Measurements from ENCODE around the gene VTCN1.

DNA sequence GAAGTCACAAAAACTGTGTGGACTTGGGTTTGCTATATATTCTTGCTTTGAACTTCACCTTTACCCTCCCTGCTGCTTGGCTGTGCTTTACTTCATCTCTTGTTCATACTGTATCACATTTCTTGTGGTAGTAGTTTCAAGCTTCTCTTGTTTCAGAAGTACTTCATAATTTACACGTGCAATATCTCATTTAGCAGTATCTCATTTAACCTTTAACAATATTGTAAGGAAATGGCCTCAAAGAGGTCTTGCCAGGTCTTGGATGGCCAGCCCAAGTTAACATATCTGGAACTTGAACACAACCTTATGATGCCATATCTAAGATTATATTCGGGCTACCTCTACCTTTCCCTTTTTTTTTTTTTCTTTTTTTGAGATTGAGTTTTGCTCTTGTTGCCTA, 87.5 kb downstream of the VTCN1 start:
- TF ChIP-seq, protein P1, sequence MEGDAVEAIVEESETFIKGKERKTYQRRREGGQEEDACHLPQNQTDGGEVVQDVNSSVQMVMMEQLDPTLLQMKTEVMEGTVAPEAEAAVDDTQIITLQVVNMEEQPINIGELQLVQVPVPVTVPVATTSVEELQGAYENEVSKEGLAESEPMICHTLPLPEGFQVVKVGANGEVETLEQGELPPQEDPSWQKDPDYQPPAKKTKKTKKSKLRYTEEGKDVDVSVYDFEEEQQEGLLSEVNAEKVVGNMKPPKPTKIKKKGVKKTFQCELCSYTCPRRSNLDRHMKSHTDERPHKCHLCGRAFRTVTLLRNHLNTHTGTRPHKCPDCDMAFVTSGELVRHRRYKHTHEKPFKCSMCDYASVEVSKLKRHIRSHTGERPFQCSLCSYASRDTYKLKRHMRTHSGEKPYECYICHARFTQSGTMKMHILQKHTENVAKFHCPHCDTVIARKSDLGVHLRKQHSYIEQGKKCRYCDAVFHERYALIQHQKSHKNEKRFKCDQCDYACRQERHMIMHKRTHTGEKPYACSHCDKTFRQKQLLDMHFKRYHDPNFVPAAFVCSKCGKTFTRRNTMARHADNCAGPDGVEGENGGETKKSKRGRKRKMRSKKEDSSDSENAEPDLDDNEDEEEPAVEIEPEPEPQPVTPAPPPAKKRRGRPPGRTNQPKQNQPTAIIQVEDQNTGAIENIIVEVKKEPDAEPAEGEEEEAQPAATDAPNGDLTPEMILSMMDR (tag by site-specific recombination; IDR thresholded peaks at IDR 0.05), result no peak
- no peak for TF ChIP-seq ZNF560 (tag by site-specific recombination; IDR thresholded peaks at IDR 0.05; ENCODE audit: borderline replicate concordance)
- TF ChIP-seq PRDM1 (tag by site-specific recombination; IDR thresholded peaks at IDR 0.05), result no peak
- no peak for TF ChIP-seq ZNF175 (tag by site-specific recombination; IDR thresholded peaks at IDR 0.05)
- no peak for TF ChIP-seq ZNF670 (tag by site-specific recombination; IDR thresholded peaks at IDR 0.05; ENCODE audit: low read depth)
- no peak for TF ChIP-seq INSM2 (tag by site-specific recombination; IDR thresholded peaks at IDR 0.05)
- no peak for TF ChIP-seq ZNF677 (tag by site-specific recombination; IDR thresholded peaks at IDR 0.05)
- no peak for TF ChIP-seq ZNF654 (tag by site-specific recombination; IDR thresholded peaks at IDR 0.05; ENCODE audit: low read depth)
- TF ChIP-seq ZNF174 (tag by site-specific recombination; IDR thresholded peaks at IDR 0.05), result no peak
- no peak for TF ChIP-seq TCF7L2 (IDR thresholded peaks at IDR 0.05; ENCODE audit: borderline replicate concordance, low read depth, low read length)
- TF ChIP-seq ZBTB26 (tag by site-specific recombination; optimal IDR thresholded peaks at IDR 0.05), result no peak
- TF ChIP-seq, protein P2, sequence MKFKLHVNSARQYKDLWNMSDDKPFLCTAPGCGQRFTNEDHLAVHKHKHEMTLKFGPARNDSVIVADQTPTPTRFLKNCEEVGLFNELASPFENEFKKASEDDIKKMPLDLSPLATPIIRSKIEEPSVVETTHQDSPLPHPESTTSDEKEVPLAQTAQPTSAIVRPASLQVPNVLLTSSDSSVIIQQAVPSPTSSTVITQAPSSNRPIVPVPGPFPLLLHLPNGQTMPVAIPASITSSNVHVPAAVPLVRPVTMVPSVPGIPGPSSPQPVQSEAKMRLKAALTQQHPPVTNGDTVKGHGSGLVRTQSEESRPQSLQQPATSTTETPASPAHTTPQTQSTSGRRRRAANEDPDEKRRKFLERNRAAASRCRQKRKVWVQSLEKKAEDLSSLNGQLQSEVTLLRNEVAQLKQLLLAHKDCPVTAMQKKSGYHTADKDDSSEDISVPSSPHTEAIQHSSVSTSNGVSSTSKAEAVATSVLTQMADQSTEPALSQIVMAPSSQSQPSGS (tag by site-specific recombination; IDR thresholded peaks at IDR 0.05; ENCODE audit: low read depth), result no peak
- TF ChIP-seq ZNF664 (tag by site-specific recombination; IDR thresholded peaks at IDR 0.05), result peak; percentile 99
